Hepatocyte (in vitro differentiated cells): ENCODE measurements around the gene MYCBPAP. TPM values are rescaled to one million over a fixed set of nuclear protein-coding genes. Genes with fewer than 3 reads are reported as not detected.

Experiments
- DNase-seq: peaks from one replicate; pipeline ENCODE4 v3.0.0-alpha.2; 2016; ENCODE audit warnings: low spot score
- H2AFZ ChIP-seq: fragments of 200-600 bp; sonication (generic); 2 replicates; pipeline ENCODE4 v1.6.0; 2016; ENCODE audit warnings: antibody characterized with exemption, mild to moderate bottlenecking
- H3K27ac ChIP-seq: fragments of 200-600 bp; sonication (generic); 2 replicates; pipeline ENCODE4 v1.5.1; 2016; ENCODE audit warnings: mild to moderate bottlenecking
- H3K27me3 ChIP-seq: fragments of 200-600 bp; sonication (generic); 2 replicates; pipeline ENCODE4 v1.6.1; 2016
- H3K36me3 ChIP-seq: fragments of 200-600 bp; sonication (generic); replicated peaks from 2 replicates; pipeline ENCODE4 v1.5.1; 2016; ENCODE audit warnings: low read depth; ENCODE audit not compliant: insufficient read depth
- H3K4me1 ChIP-seq: fragments of 200-600 bp; sonication (generic); 2 replicates; pipeline ENCODE4 v1.5.1; 2016; ENCODE audit warnings: mild to moderate bottlenecking, moderate library complexity; ENCODE audit not compliant: insufficient read depth
- H3K4me2 ChIP-seq: fragments of 200-600 bp; sonication (generic); 2 replicates; pipeline ENCODE4 v1.6.0; 2016
- H3K4me3 ChIP-seq: fragments of 200-600 bp; sonication (generic); 2 replicates; pipeline ENCODE4 v1.5.1; 2016; ENCODE audit warnings: mild to moderate bottlenecking
- H3K79me2 ChIP-seq: fragments of 200-600 bp; sonication (generic); 2 replicates; pipeline ENCODE4 v1.6.0; 2017; ENCODE audit warnings: mild to moderate bottlenecking
- H3K9me2 ChIP-seq: fragments of 200-600 bp; sonication (generic); replicated peaks from 2 replicates; pipeline ENCODE4 v1.6.0; 2017; ENCODE audit warnings: mild to moderate bottlenecking; ENCODE audit not compliant: insufficient read depth
- H3K9me3 ChIP-seq: fragments of 200-600 bp; sonication (generic); 2 replicates; pipeline ENCODE4 v1.5.1; 2016; ENCODE audit warnings: low read depth, mild to moderate bottlenecking
- H4K20me1 ChIP-seq: fragments of 200-600 bp; sonication (generic); 2 replicates; pipeline ENCODE4 v1.6.0; 2016; ENCODE audit warnings: mild to moderate bottlenecking; ENCODE audit not compliant: insufficient read depth, poor library complexity, severe bottlenecking
- EZH2 ChIP-seq: fragments of 200-600 bp; sonication (generic); IDR thresholded peaks from 2 replicates; pipeline ENCODE4 v1.6.1; 2016; ENCODE audit warnings: antibody characterized with exemption, mild to moderate bottlenecking, borderline replicate concordance
- EZH2phosphoT487 ChIP-seq: fragments of 200-600 bp; sonication (generic); IDR thresholded peaks from one replicate; pipeline ENCODE4 v1.6.1; 2018; ENCODE audit warnings: antibody characterized with exemption, mild to moderate bottlenecking, low read depth, moderate library complexity; ENCODE audit not compliant: unreplicated experiment, severe bottlenecking
- WGBS: methylation state at CpG from one replicate; pipeline ENCODE4 v1.1.6; 2016; ENCODE audit warnings: low lambda C conversion rate; ENCODE audit errors: missing lambda C conversion rate; 5-methylcytosine and 5-hydroxymethylcytosine counted together
- polyA plus RNA-seq: library from polyadenylated mRNA; unstranded; fragments of >200 nt; fragmentation: Nextera tagmentation; extraction: Ambion mirVana; gene quantifications from 2 replicates; pipeline ENCODE4 v1.2.1, GENCODE V29; 2016
- total RNA-seq: library from RNA; depleted of rRNA; stranded (reverse); fragments of >200 nt; gene quantifications from 2 replicates; pipeline ENCODE4 v1.2.3, GENCODE V29; 2014
- TF ChIP-seq, protein P1 (sequence below): fragments of 200-600 bp; sonication (generic); IDR thresholded peaks from 2 replicates; pipeline ENCODE4 v1.5.1; 2016; ENCODE audit warnings: antibody characterized with exemption, mild to moderate bottlenecking; ENCODE audit not compliant: poor library complexity

The MYCBPAP gene
- total and polyA plus RNA-seq, 2 experiments from 2014 or later: 0.43 to 0.70 TPM

DNA sequence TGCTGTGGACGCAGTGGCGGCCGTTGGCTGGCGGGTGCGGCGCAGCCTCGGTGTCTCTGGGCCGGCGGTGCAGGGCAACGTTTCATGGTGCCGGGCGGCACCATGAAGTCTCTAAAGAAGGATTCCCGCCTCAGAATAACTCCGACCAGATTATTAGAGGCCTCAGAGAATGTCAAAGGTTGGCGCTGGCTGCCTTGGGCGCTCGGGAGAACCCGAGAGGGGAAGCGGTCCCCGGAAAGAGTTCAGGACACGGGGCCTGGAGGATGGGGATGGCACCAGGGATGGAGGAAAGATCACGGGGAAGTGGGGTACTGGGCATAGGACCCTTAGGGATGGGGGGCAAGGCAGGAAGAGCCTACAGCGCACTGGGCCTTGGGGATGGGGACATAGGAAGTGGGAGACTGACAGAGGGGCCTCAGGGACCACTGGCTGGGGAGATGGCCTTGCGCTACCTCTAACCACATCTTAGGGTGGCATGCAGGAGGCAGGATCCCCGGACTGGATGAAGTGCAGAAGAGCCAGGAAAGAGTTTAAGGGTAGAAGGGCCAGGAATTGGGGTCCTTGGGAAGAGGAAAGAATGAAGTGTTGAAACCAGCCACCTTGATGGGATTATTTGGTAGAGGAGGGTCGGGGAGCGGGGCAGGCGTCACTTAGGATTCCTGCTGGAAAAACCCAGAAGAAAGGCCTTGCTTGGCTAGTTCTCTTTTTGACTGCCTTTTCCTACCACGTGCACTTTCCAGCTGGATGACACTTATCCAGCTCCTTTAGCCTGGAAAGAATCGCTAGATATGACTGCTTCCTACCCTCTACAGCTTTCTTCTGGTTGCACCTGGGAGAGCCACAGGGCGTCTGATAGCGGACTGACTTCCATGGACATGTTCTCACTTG is 578 bp downstream of the MYCBPAP start:
- TF ChIP-seq EZH2phosphoT487: no peak
- TF ChIP-seq, protein P1, sequence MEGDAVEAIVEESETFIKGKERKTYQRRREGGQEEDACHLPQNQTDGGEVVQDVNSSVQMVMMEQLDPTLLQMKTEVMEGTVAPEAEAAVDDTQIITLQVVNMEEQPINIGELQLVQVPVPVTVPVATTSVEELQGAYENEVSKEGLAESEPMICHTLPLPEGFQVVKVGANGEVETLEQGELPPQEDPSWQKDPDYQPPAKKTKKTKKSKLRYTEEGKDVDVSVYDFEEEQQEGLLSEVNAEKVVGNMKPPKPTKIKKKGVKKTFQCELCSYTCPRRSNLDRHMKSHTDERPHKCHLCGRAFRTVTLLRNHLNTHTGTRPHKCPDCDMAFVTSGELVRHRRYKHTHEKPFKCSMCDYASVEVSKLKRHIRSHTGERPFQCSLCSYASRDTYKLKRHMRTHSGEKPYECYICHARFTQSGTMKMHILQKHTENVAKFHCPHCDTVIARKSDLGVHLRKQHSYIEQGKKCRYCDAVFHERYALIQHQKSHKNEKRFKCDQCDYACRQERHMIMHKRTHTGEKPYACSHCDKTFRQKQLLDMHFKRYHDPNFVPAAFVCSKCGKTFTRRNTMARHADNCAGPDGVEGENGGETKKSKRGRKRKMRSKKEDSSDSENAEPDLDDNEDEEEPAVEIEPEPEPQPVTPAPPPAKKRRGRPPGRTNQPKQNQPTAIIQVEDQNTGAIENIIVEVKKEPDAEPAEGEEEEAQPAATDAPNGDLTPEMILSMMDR: no peak
- no peak for TF ChIP-seq EZH2
- Histone ChIP-seq H4K20me1 (no peaks in the 10 kb centered on the region), H3K4me2 (peak overlapping the region; percentile 86), H3K27ac (peak overlapping the region; percentile 59), H3K9me2 (no peaks in the 10 kb centered on the region), H3K9me3 (no peaks in the 10 kb centered on the region), H3K36me3 (no peaks in the 10 kb centered on the region), H3K79me2 (no peaks in the 10 kb centered on the region), H3K27me3 (no peaks in the 10 kb centered on the region), H2AFZ (peak overlapping the region; percentile 61), H3K4me1 (peaks cover 4% of the 10 kb centered on the region), H3K4me3 (peak overlapping the region; percentile 40)
- no peak for DNase-seq
- WGBS: 31% methylated on average over 32 of the region's 32 CpGs

DNA sequence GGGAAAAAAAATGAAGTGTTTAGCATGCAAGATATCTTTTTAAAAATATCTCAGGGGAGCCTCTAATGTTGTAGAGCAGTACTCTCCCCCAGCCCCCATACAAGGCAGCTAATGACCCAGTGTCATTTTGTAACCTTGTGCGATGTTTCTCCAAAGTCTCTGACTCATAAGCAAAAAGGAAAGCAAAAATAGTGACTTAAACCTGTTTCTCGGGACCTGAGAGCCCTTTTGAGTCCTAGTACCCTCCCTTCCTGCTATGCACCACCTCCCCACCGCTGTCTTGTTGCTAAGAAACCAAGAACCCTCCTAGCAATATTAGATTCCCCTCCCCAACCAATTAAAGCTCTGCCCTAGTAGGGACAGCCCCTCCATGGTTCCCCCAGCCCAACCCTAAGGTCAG is 2.8 kb downstream of the MYCBPAP start:
- Histone ChIP-seq H3K9me3 (no peaks in the 10 kb centered on the region), H3K27me3 (no peaks in the 10 kb centered on the region), H3K79me2 (no peaks in the 10 kb centered on the region), H3K4me2 (peak overlapping the region; percentile 14), H4K20me1 (no peaks in the 10 kb centered on the region), H3K4me1 (peaks cover 15% of the 10 kb centered on the region), H3K27ac (peak overlapping the region; percentile 33), H2AFZ (no peak overlapping the region), H3K9me2 (no peaks in the 10 kb centered on the region), H3K36me3 (no peaks in the 10 kb centered on the region), H3K4me3 (no peak overlapping the region)
- 42% methylated on average over 3 of the region's 3 CpGs for WGBS
- TF ChIP-seq EZH2phosphoT487: no peak
- no peak for TF ChIP-seq EZH2
- TF ChIP-seq, protein P1: no peak
- DNase-seq: no peak

- 46% methylated on average over 4 of the region's 4 CpGs for WGBS
- Histone ChIP-seq H3K27ac (no peak overlapping the region), H3K4me3 (no peak overlapping the region), H3K27me3 (no peaks in the 10 kb centered on the region), H3K79me2 (no peaks in the 10 kb centered on the region), H3K9me2 (no peaks in the 10 kb centered on the region), H3K9me3 (no peaks in the 10 kb centered on the region), H3K36me3 (no peaks in the 10 kb centered on the region), H4K20me1 (no peaks in the 10 kb centered on the region), H2AFZ (no peak overlapping the region), H3K4me1 (peaks cover 11% of the 10 kb centered on the region), H3K4me2 (peak overlapping the region; percentile 28)
- no peak for TF ChIP-seq EZH2
- TF ChIP-seq, protein P1: no peak
- TF ChIP-seq EZH2phosphoT487: no peak
- no peak for DNase-seq
Measured at GRCh38 chr17:50513495-50513894, 5.3 kb downstream of the MYCBPAP start.
